HG03378 (cell line): ENCODE measurements around the gene PLSCR3.

Experiments used
- ATAC-seq: cut with Tn5 transposase; IDR thresholded peaks from one replicate; pipeline ENCODE4 v1.9.1; 2021; ENCODE audit warnings: mild to moderate bottlenecking, moderate library complexity; ENCODE audit not compliant: unreplicated experiment

Gene PLSCR3

GRCh38 chr17:7394452-7395191 is at the start of gene PLSCR3:
TSS of gene PLSCR3 (minus strand) at chr17:7394525. CDS start at chr17:7394110, 415 bp downstream.
- ATAC-seq: peak; percentile 52

- no peak for ATAC-seq
These were observed 49.5 kb upstream of the PLSCR3 start for GRCh38 chr17:7443499-7444485.

GRCh38 chr17:7442142-7442541 is 47.8 kb upstream of the PLSCR3 start:
- ATAC-seq: no peak

GRCh38 chr17:7441266-7441665 is 46.9 kb upstream of the PLSCR3 start:
- ATAC-seq: no peak

GRCh38 chr17:7440834-7441195 is 46.5 kb upstream of the PLSCR3 start:
- ATAC-seq: no peak

GRCh38 chr17:7440113-7440833 is 45.9 kb upstream of the PLSCR3 start:
- ATAC-seq: no peak

- no peak for ATAC-seq
These were observed 45.3 kb upstream of the PLSCR3 start, which contains the start of gene FGF11 for GRCh38 chr17:7439462-7440112. TSS of gene FGF11 (plus strand) at chr17:7439512. CDS start at chr17:7439621, 109 bp downstream.

GRCh38 chr17:7438656-7439460 is 44.5 kb upstream of the PLSCR3 start:
- no peak for ATAC-seq

GRCh38 chr17:7437950-7438614 is 43.8 kb upstream of the PLSCR3 start:
- no peak for ATAC-seq

GRCh38 chr17:7437369-7437863 is 43.1 kb upstream of the PLSCR3 start:
- ATAC-seq: no peak

GRCh38 chr17:7436556-7437368 is 42.4 kb upstream of the PLSCR3 start:
- ATAC-seq: no peak

GRCh38 chr17:7435676-7436555 is 41.6 kb upstream of the PLSCR3 start:
- ATAC-seq: peak; percentile 29

- no peak for ATAC-seq
These were observed 38.0 kb upstream of the PLSCR3 start for GRCh38 chr17:7432296-7432695.

- ATAC-seq: no peak
These were observed 36.9 kb upstream of the PLSCR3 start for GRCh38 chr17:7431231-7431630.

GRCh38 chr17:7429722-7430121 is 35.4 kb upstream of the PLSCR3 start:
- ATAC-seq: no peak

- ATAC-seq: no peak
These were observed 34.2 kb upstream of the PLSCR3 start, which contains the start of gene SPEM3 for GRCh38 chr17:7428557-7428956. TSS of gene SPEM3 (plus strand) at chr17:7428857. CDS start at chr17:7428903, 46 bp downstream.

GRCh38 chr17:7427549-7427948 is 33.2 kb upstream of the PLSCR3 start:
- ATAC-seq: no peak
